ENCODE measurements around the gene SPEM1. TPM values are rescaled to one million over a fixed set of nuclear protein-coding genes. Genes with fewer than 3 reads are reported as not detected.

Gene SPEM1
- total and polyA plus RNA-seq, 2 of the 13 experiments (the other 11 are each of a cell fraction or from before 2014, with no cell fraction given), result not detected

GRCh38 chr17:7380855-7381683 is 39.1 kb upstream of the SPEM1 start, which contains the start of gene TNK1 (continued):
- TF ChIP-seq ZNF710 (CRISPR knock-in tag; IDR thresholded peaks at IDR 0.05; ENCODE audit: borderline replicate concordance), result no peak
- TF ChIP-seq PCBP2 (optimal IDR thresholded peaks at IDR 0.05; ENCODE audit: low read depth, low read length, poor library complexity, severe bottlenecking), result no peak
- TF ChIP-seq MTF2 (CRISPR knock-in tag; IDR thresholded peaks at IDR 0.05; ENCODE audit: borderline replicate concordance), result 0 out of 2 replicates have a peak, but pooled peaks have one; percentile 50
- TF ChIP-seq ZBTB4 (CRISPR knock-in tag; IDR thresholded peaks at IDR 0.05; ENCODE audit: borderline replicate concordance), result no peak
- TF ChIP-seq JUND (CRISPR knock-in tag; IDR thresholded peaks at IDR 0.05), result no peak
- no peak for TF ChIP-seq ZNF574 (CRISPR knock-in tag; IDR thresholded peaks at IDR 0.05)
- no peak for TF ChIP-seq LCORL (IDR thresholded peaks at IDR 0.05)
- TF ChIP-seq LCORL (CRISPR knock-in tag; IDR thresholded peaks at IDR 0.05), result peak; percentile 75; the same call in 1 of the 2 replicates
- TF ChIP-seq E2F1 (CRISPR knock-in tag; IDR thresholded peaks at IDR 0.05), result no peak
- TF ChIP-seq ATF7 (IDR thresholded peaks at IDR 0.05), result no peak
- TF ChIP-seq ATF7 (CRISPR knock-in tag; IDR thresholded peaks at IDR 0.05), result no peak
- TF ChIP-seq ZNF256 (CRISPR knock-in tag; conservative IDR thresholded peaks at IDR 0.05), result no peak
- TF ChIP-seq MAZ (IDR thresholded peaks at IDR 0.05; ENCODE audit: borderline replicate concordance, low read depth, low read length), result no peak
- TF ChIP-seq MAZ (CRISPR knock-in tag; IDR thresholded peaks at IDR 0.05; ENCODE audit: low read depth), result no peak
- no peak for TF ChIP-seq ZNF569 (CRISPR knock-in tag; IDR thresholded peaks at IDR 0.05; ENCODE audit: borderline replicate concordance)
- TF ChIP-seq NCOA2 (CRISPR knock-in tag; IDR thresholded peaks at IDR 0.05), result no peak
- no peak for TF ChIP-seq CHCHD3 (CRISPR knock-in tag; IDR thresholded peaks at IDR 0.05)
- peak in 1 of 2 experiments; percentile 80; a peak in 2 of 4 replicates for TF ChIP-seq POLR2A (IDR thresholded peaks at IDR 0.05; ENCODE audit: insufficient read depth in 1 of 2, low read depth in 2 of 2, low read length in 2 of 2)
- TF ChIP-seq ZNF101 (CRISPR knock-in tag; IDR thresholded peaks at IDR 0.05; ENCODE audit: borderline replicate concordance, low read depth), result no peak
- TF ChIP-seq FOSL2 (CRISPR knock-in tag; IDR thresholded peaks at IDR 0.05), result no peak
